ENCODE measurements around the gene C15orf40. TPM values are rescaled to one million over a fixed set of nuclear protein-coding genes. Genes with fewer than 3 reads are reported as not detected.

C15orf40 gene
- total RNA-seq, 2 donors from 2014 or later, result 19.0 to 22.7 TPM

DNA sequence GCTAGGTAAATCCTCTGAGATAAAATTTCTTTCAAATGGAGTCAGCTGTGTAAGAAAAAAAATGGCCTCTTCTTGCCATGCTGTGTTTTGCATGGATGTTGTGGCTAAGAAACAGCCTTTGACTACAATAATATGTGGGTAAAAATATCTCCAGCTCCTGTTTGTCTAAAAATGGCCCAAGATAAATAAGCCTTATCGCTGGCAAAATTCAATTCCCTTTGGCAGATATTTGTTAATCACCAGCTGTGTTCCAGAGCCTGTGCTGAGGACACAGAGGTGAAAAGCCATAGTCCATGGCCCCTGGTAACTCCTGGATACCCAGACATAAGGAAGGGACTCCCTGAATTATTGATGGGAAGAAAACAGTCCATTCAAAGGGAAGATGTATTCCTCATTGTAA, 40.7 kb downstream of the C15orf40 start:
- H3K27ac ChIP-seq, result no peak overlapping the region
- no peak for TF ChIP-seq CTCF (IDR thresholded peaks at IDR 0.05)
- no peak for DNase-seq
- no peak overlapping the region for H3K9ac ChIP-seq (ENCODE audit: low read depth in 2 of 2, low read length in 2 of 2)
- intact Hi-C loops (cut with DNase I), result no loop called here
- H3K36me3 ChIP-seq, result no peaks in the 10 kb centered on the region
- no peaks in the 10 kb centered on the region for H3K9me3 ChIP-seq
- no peak overlapping the region for H3K4me3 ChIP-seq
- no peaks in the 10 kb centered on the region for H3K27me3 ChIP-seq
- no peaks in the 10 kb centered on the region for H3K4me1 ChIP-seq

- intact Hi-C loops (cut with DNase I), result no loop called here
- no peak overlapping the region for H3K27ac ChIP-seq
- no peaks in the 10 kb centered on the region for H3K9me3 ChIP-seq
- no peak overlapping the region for H3K9ac ChIP-seq (ENCODE audit: low read depth in 2 of 2, low read length in 2 of 2)
- TF ChIP-seq CTCF (IDR thresholded peaks at IDR 0.05), result no peak
- H3K4me1 ChIP-seq, result no peaks in the 10 kb centered on the region
- H3K36me3 ChIP-seq, result no peaks in the 10 kb centered on the region
- H3K4me3 ChIP-seq, result no peak overlapping the region
- no peaks in the 10 kb centered on the region for H3K27me3 ChIP-seq
- DNase-seq, result no peak
Measured at GRCh38 chr15:82970078-82970686, 41.3 kb downstream of the C15orf40 start.

DNA sequence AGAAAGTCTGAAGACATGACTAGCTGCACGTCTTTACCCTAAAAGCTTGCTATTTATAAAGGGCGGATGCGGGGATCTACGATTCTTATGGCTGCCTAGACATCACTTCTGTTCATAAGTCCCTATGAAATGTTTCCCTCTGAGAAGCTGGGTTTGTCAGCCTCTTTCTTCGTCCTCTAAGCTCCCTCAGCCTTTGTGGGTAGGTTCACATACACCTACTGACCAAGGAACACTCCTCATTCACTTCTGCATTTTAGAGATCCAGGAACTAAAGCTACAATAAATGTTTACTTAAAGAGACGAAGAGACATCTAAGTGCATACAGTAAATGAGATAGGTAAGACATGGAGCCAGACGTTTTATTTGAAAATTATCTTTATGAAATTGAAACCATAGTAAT, 42.1 kb downstream of the C15orf40 start:
- no peaks in the 10 kb centered on the region for H3K36me3 ChIP-seq
- no peak for TF ChIP-seq CTCF (IDR thresholded peaks at IDR 0.05)
- H3K27ac ChIP-seq, result no peak overlapping the region
- intact Hi-C loops (cut with DNase I), result no loop called here
- no peaks in the 10 kb centered on the region for H3K9me3 ChIP-seq
- no peak overlapping the region for H3K9ac ChIP-seq (ENCODE audit: low read depth in 2 of 2, low read length in 2 of 2)
- H3K4me3 ChIP-seq, result no peak overlapping the region
- DNase-seq, result no peak
- H3K27me3 ChIP-seq, result no peaks in the 10 kb centered on the region
- H3K4me1 ChIP-seq, result no peaks in the 10 kb centered on the region

GRCh38 chr15:82968066-82968465, 43.4 kb downstream of the C15orf40 start:
- Histone ChIP-seq H3K27ac (no peak overlapping the region), H3K9ac (ENCODE audit: low read depth in 2 of 2, low read length in 2 of 2) (no peak overlapping the region), H3K9me3 (no peaks in the 10 kb centered on the region), H3K36me3 (no peaks in the 10 kb centered on the region), H3K27me3 (no peaks in the 10 kb centered on the region), H3K4me1 (no peaks in the 10 kb centered on the region), H3K4me3 (no peak overlapping the region)
- DNase-seq, result no peak
- intact Hi-C loops (cut with DNase I), result no loop called here
- no peak for TF ChIP-seq CTCF (IDR thresholded peaks at IDR 0.05)

DNA sequence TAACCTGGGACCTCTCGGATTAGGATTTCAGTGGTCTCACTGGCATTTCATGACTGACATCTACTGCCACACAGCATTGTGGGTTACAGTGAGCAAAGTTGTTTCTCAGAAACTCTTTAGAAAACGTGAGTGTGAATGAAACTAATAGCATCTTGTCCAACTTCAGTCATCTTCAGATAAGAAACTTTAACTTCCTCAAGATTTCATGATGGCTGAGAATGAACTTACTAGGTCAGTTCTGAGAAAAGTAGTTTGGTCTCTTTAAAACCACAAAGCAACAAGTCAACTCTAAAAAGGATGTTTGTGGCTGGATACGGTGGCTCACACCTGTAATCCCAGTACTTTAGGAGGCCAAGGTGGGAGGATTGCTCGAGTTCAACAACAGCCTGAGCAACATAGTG, 44.8 kb downstream of the C15orf40 start:
- intact Hi-C loops (cut with DNase I), result no loop called here
- TF ChIP-seq CTCF (IDR thresholded peaks at IDR 0.05), result no peak
- no peaks in the 10 kb centered on the region for H3K9me3 ChIP-seq
- H3K9ac ChIP-seq (ENCODE audit: low read depth in 2 of 2, low read length in 2 of 2), result no peak overlapping the region
- H3K4me1 ChIP-seq, result no peaks in the 10 kb centered on the region
- no peaks in the 10 kb centered on the region for H3K27me3 ChIP-seq
- no peaks in the 10 kb centered on the region for H3K36me3 ChIP-seq
- no peak overlapping the region for H3K27ac ChIP-seq
- H3K4me3 ChIP-seq, result no peak overlapping the region
- DNase-seq, result no peak
